22Rv1 (cell line): Measurements from ENCODE around the gene SHISA4.
A peak's percentile ranks its signal among the peaks of the same experiment; 100 is the strongest.
"Not testable (repeated sequence)": the region's sequence is repeated elsewhere in the genome, so short reads cannot be mapped to it uniquely, and the experiment has no call there.

Source experiments
- H3K27ac ChIP-seq: fragments of 450-650 bp; 2 replicates; pipeline ENCODE4 v1.5.1; 2017
- CTCF ChIP-seq: fragments of 450-650 bp; IDR thresholded peaks from 2 replicates; pipeline ENCODE4 v1.5.1; 2017; ENCODE audit warnings: mild to moderate bottlenecking
- ZFX ChIP-seq: fragments of 450-650 bp; IDR thresholded peaks from 2 replicates; pipeline ENCODE4 v1.6.1; 2017; ENCODE audit warnings: antibody characterized with exemption, borderline replicate concordance

The SHISA4 gene

GRCh38 chr1:201847150-201847549, 41.5 kb upstream of the SHISA4 start:
- H3K27ac ChIP-seq = no peak overlapping the region
- TF ChIP-seq ZFX (no peak), CTCF (no peak)

GRCh38 chr1:201848230-201848629, 40.5 kb upstream of the SHISA4 start:
- H3K27ac ChIP-seq = no peak overlapping the region
- TF ChIP-seq ZFX (no peak), CTCF (no peak)

- peak overlapping the region; percentile 1; the same call in 1 of the 2 replicates for H3K27ac ChIP-seq
- TF ChIP-seq ZFX (no peak), CTCF (no peak)
Measured at GRCh38 chr1:201849372-201850052, 39.2 kb upstream of the SHISA4 start.

- H3K27ac ChIP-seq = peak overlapping the region; percentile 1; the same call in 1 of the 2 replicates
- no peak for TF ChIP-seq CTCF
- TF ChIP-seq ZFX = no peak
Measured at GRCh38 chr1:201850053-201850397, 38.7 kb upstream of the SHISA4 start.

GRCh38 chr1:201851949-201852348, 36.7 kb upstream of the SHISA4 start:
- TF ChIP-seq ZFX = no peak
- TF ChIP-seq CTCF = no peak
- no peak overlapping the region for H3K27ac ChIP-seq

- not testable (repeated sequence) for H3K27ac ChIP-seq
Measured at GRCh38 chr1:201856722-201857121, 32.0 kb upstream of the SHISA4 start.

- TF ChIP-seq ZFX (no peak), CTCF (no peak)
- H3K27ac ChIP-seq = no peak overlapping the region
Measured at GRCh38 chr1:201859424-201859823, 29.3 kb upstream of the SHISA4 start.

GRCh38 chr1:201861448-201861847, 27.2 kb upstream of the SHISA4 start:
- no peak for TF ChIP-seq CTCF
- no peak for TF ChIP-seq ZFX
- H3K27ac ChIP-seq = no peak overlapping the region
